Thyroid gland (tissue), 4 donors: Measurements from ENCODE around the gene TCP11.

ENCODE experiments used
- POLR2A ChIP-seq, 2 donors: fragments of 450-650 bp; IDR thresholded peaks; one replicate each; pipeline ENCODE4 v1.6.1; 2017; ENCODE audit warnings: antibody characterized with exemption in 2 of 2, mild to moderate bottlenecking in 2 of 2, moderate library complexity in 1 of 2
- TF ChIP-seq, protein P1 (sequence below), 6 experiments: fragments of 200-600 bp in 3 of 6; fragments of 450-650 bp in 3 of 6; sonication (generic) in 3 of 6; IDR thresholded peaks; one replicate each; pipeline ENCODE4 v1.5.1; 2016 to 2019; ENCODE audit warnings: antibody characterized with exemption in 6 of 6, mild to moderate bottlenecking in 2 of 6, inconsistent platforms in 1 of 6, moderate library complexity in 1 of 6

DNA sequence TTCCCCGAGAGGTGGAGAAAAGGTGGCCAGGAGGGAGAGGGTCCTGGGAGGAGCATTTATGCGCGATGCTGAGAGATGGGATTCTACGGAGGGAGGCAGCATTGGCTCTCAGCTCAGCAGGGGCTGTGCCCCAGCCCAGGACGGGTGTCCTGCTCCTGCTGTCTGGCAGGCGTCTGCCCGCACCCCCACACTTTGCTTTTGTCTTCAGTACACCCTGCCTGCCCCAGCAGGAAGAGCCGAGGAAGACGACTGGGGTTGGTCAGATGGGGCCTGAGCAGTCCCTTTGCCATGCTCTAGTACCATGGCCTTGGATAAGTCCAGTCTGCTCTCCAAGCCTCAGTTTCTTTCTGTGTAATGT lies 68.5 kb downstream of the TCP11 start:
- no peak for TF ChIP-seq POLR2A (IDR thresholded peaks at IDR 0.05)
- TF ChIP-seq, protein P1, sequence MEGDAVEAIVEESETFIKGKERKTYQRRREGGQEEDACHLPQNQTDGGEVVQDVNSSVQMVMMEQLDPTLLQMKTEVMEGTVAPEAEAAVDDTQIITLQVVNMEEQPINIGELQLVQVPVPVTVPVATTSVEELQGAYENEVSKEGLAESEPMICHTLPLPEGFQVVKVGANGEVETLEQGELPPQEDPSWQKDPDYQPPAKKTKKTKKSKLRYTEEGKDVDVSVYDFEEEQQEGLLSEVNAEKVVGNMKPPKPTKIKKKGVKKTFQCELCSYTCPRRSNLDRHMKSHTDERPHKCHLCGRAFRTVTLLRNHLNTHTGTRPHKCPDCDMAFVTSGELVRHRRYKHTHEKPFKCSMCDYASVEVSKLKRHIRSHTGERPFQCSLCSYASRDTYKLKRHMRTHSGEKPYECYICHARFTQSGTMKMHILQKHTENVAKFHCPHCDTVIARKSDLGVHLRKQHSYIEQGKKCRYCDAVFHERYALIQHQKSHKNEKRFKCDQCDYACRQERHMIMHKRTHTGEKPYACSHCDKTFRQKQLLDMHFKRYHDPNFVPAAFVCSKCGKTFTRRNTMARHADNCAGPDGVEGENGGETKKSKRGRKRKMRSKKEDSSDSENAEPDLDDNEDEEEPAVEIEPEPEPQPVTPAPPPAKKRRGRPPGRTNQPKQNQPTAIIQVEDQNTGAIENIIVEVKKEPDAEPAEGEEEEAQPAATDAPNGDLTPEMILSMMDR (IDR thresholded peaks at IDR 0.05) = no peak
